Fibroblast of skin of left quadriceps (primary cell): ENCODE results near the gene CDCA8.

Experiments used
- DNase-seq, 2 experiments: peaks; one replicate each; pipeline ENCODE4 v3.0.0-alpha.2; 2013; ENCODE audit warnings: low read depth in 2 of 2

The CDCA8 gene

DNA sequence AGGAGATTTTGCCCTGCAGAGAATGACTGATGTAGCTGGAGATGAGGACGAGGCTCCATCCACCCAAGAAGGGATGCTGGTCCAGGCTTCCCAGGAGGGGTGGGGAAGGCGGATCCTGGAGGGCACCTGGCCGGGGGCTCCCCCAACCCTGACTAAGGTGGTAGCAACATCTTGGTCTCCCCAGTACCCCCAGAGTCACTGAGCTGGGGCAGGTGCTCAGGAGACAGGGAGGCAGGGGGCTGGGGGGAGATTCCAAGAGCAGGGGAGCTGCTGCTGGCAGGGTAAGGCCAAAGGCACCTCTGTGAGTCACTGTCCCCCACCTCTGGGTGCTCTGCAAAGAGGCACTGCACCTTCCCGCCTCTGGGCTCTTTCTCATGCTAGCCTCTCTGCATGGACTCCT is 24.0 kb downstream of the CDCA8 start:
- DNase-seq: no peak

DNA sequence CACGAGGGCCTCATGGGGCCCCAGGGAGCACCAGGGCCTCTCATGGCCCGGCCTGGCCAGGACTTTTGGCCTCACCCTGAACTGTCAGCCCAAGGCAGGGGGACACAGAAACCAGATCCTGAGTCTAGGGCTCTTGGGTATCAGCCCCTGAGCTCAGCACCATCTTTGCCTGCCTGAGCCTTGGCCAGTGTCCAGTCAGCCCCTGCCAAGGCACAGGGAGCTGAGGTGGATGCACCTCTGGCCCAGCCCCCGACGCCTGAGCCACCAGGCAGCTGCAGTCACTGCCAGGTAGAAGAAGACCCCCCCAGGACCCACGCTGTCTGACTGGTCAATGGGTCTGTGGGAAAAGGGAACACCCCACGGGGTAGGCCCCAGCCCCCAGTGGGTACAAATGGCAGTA is 25.3 kb downstream of the CDCA8 start:
- DNase-seq: no peak

DNA sequence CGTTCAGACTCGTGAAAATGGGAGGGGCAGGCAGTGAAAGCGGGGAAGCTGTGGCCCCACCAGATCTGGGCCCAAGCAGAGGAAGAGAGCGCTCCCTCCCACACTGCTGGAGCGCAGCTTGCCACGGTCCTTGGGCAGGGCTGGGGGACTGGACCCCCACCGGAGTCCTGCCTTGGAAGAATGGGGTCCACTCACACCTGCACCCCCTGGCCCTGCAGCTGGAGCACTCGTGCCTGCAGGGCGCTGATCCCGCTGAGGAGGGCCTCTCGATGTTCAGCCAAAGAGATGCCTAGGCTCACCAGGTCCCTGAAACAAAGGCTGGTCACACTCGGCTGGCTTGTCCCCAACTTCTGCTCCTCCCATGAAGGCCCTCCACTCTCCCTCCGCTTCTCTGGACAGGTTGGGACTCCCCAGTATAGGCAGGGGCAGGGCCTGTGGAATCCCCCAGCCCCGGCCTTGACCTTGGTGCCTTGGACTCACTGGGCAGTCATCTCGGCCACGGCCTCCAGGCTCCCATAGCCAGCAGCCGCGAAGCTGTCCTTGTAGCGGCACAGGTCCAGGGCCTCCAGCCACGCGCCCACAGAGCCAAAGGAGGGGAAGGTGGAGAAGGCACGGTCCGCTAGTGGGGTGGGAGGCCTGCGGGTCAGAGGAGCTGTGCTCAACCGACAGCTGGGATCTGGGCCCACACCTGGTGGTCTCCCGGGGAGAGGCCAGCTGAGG is 26.0 kb downstream of the CDCA8 start:
- no peak for DNase-seq

DNA sequence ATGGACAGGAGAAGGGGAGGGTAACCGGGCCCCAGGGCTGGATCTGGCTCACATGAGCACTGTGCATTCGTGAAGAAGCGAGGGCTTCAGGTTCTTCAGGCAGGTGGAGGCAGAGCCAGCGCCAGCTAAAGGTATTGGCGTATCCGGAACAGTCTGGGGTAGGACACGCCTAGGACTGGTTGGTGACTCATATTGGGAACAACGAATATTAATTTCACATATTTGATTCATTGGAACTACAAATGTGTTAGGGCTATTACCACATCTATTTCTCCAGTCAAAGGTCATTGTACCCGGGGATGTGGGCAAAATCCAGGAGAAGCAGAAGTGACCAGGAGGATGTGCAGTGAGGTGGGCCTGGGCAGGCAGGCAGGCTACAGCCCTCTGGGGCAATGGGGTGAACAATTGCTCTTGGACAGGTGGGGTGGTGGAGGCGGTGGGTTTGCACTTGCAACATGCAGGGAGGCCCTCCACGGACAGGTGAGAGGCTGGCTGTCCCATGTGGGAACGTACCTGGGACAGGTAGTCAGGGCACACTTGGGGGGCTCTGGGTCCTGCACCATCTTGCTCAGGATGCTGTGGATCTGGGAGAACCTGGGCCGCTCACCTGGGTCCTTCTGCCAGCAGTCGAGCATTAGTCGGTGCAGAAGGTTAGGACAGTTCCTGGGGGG is 26.7 kb downstream of the CDCA8 start:
- no peak for DNase-seq

DNA sequence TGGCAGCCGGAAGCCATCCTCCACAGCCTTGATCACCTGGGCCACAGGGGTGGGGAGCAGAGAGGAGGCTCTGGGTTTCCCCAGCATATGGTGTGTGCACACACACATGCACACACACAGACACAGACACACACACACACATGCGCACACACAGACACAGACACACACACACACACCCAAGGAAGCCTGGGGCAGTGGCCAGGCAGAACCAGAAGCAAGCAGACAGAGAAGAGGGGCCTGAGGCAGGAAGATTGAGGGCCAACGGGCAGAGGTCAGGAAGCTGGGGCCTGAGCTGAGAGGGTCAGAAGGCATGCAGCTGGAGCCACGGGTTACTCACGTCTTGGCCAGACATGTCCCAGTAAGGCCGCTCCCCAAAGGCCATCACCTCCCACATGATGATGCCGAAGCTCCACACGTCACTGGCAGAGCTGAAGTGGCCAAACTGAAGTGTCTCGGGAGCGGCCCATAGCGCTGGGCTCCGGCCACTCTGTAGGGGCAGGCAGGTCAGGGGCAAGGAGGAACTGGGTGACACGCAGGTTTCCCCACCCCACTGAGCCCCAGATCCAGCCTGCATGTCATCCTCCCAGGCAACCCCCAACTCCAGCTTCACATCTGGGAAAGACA is 27.4 kb downstream of the CDCA8 start:
- no peak for DNase-seq

DNA sequence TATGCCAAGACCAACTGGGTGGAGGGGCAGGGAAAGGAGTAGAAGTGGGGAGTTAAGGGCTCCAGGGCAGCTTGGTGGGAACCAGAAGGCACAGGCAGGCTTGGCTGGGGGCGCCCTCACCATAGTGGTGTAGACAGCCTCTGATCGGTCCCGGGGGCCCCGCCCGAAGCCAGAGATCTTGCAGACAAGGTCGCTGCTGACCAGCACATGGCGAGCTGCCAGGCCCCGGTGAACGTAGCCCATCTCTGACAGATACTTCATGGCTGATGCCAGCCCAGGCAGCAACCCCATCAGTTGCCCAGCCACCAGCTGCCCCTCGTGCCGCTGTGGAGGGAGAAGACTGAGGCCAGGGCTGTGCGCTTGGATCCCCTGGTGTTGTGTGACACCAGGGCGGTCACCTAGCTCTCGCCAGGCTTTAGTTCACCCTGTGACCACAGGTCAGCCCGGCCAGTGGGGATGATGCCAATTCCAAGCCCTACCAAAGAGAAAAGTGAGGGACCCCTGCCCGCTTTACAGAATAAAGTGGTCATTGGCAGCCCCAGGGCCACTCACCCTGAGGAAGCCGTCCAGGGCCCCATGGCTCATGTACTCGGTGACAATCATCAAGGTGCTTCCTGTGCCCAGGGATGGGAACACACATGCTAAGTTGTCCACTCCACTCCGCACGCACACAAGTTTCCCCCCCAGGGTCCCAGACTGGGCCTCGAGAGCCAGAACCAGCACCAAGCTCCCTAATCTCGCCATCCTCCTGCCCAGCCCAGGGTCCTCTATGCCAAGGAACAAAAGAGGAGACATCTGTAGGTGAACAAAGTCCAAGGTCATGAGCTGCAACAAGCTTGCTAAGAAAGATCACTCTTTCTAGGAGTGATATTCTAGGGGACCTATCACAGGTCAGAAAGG is 28.2 kb downstream of the CDCA8 start:
- DNase-seq: no peak

DNA sequence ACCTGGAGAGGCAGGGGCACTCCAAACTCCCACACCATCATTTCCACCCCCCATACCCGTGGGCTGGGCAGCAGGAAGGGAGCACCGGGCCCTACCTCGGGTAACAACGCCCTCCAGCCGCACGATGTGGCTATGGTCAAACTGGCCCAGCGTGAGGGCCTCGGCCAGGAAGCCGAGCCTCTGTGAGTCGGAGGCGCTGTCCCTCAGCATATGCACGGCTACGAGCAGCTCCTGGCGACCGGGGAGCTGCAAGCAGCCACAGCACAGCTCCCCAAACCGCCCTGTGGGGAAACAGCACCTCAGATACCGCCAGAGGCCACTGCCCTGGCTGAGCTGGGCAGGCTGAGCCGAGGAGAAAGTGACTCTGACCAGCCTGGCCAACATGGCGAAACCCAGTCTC is 29.2 kb downstream of the CDCA8 start:
- DNase-seq: no peak

DNA sequence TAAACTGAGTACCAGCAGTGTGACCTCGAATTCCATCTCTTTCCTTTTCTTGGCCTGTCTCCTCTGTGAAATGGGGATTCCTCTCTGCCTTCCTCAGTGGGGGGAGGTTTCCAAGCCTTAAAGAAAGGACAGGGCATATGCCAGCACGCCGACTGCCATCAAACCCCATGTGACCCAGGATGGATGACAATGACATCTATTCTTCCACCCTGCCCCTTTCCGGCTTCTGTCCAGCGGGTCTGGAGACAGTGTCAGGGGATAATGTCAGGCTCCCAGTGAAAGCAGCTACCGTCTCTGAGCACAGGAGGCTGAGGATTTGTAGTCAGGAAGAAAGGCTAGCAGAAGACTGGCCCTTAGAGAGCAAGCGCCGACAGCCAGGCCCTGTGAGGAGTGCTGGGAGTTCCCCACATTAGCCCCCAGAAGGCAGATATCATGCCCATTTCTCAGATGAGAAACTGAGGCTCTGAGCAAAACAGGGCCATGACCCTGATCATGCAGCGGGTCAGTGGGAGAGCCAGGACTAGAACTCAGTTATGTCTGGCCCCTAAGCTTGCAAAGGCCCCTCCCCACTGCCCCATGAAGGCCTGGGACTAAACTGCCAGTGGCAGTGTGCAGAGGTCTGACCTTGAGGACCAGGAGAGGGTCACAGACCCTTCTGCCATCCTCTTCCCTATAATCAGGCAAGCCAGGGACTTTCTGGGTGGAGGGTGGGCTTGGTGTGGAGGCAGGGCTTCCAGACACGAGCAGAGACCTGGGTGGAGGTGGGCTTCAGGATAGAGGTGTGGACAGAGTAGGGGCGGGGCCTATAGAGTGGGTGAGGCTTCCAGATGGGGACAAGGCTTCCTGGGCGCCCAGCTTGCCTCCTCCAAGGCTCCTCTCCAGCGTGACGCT is 30.1 kb downstream of the CDCA8 start:
- no peak for DNase-seq

DNA sequence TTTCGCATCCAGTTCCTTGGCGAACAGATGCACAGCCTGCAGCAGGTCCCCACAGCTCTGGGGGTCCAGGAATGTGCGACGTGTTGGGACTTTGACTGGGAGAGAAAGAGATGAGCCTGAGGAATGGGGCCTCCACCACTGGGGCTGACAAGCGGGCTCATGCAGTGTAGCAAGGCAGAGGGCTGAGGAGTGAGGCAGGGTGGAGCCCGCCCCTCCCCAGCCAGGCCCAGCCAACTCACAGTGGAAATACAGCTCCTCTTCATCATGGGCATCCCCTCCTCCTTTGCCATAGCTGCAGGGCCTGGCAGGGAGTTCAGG is 30.7 kb downstream of the CDCA8 start:
- no peak for DNase-seq

DNA sequence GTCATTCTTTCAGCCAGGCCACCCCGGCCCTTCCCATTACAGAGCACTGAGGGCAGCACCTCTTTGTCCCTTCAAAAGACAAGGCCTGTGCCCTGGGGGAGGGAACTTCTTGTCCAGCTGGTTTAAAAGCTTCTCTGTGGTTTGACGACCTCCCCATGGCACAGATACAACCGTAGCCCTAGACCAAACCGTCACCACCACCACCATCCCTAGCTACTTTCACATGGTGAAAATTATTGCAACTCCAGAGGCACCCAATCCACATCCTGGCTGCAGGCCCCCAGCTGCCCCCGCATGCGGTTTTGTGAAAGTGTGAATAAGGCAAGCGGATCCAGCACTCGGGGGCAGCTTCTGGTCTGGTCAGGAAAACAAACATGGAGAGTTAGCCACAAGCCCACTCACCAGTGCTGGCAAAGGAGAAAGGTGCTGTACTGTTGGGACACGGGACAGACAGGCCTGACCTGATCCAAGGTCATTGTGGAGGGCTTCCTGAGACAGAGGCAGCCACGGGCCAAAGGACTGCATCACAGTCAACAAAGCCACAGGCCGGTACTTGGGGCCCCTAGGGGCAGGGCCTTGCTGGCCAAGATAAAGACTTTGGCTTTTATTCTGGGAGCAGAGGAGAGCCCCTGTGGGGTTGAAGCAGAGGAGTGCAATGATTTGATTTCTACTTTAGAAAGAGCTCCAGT is 31.2 kb downstream of the CDCA8 start:
- no peak for DNase-seq

DNA sequence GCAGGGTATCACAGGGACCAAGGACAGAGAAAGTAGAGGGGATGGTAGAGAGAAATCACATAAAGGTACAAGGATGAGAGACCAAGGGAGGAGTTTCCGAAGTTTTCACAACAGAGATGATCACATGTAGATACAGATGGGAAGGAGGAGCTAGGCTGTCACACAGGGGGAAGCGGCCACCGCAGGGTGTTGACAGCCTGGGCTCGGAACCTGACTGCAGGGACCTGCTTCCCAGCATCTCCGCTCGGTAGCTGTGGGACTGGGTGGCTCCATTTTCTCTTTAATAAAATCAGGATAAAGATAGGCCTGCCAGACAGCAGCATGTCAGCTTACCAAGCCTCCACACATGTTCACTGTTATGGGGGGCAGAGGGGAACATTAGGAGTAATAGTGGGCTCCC is 32.3 kb downstream of the CDCA8 start:
- no peak for DNase-seq

DNA sequence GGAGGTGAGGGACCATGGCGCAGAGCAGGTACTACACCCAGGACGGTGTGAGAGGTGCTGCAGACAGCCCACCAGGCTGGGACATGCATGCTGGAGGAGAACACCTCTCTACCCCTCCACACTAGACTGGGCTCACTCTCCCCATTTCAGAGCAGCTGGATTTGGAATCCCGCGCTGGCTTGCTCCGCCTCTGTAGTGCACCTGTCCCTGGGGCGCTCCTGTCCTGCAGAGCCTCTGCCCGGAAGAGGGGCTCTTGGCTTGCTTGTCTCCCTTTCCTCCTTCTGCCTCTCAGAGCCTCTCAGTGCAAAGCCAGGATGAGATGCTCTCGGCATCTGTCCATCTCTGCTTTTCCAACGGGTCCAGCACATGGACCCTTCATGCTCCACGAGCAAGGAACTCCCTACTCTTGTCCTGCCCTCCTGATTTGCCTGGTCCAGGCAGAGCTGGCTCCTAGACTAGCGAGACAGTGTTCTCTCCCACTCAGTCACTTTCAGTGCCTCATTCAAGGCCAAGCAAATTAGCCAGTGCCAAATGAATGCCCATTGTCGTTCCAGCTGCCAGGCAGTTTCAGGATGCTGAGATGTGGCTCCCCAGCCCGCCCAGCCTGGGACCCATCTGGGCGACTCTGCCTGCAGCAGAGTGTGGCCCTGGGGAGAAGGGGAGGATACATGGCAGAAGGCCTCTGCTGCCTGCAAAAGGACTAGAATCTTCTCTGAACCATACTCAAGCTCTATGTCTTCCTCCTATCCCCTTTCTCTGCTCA is 33.7 kb downstream of the CDCA8 start:
- DNase-seq: no peak

DNA sequence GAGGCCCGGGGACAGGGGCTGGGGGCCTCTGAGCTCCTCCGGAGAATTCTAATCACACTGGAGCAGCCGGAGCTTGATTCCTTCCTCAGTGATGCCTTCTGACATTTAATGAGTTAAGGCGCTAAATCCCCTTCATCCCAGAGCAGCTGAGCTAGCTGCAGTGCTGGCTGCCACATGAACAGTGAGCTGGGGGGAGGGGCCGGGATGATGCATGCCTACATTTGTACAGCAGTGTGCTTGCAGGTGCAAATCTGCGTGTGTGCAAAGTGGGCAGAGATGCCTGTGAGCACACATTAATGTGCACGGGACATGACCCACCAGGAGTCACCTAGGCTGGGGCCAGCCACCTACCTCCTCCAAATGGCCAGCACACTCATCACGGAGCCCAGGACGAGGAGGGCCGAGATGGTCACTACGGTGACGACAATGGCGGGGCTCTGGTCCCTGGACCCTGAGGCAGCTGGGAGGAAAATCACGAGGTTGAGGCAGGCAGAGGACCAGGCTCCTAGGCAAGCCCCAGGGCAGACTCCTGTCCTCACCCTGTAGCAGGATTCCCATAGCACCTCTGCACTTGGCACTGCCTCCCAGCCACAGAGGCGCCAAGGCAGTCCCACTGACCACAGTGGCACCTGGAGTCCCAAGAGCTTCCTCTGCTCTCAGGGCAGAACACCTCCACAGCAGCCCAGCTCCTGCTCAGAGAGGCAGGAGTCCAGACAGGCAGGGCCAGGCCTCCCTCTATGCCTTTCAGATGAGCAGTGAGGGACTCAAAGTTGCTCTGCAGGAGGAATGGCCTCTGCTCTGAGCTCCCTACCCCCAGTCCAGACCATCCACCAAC is 34.7 kb downstream of the CDCA8 start:
- no peak for DNase-seq

DNA sequence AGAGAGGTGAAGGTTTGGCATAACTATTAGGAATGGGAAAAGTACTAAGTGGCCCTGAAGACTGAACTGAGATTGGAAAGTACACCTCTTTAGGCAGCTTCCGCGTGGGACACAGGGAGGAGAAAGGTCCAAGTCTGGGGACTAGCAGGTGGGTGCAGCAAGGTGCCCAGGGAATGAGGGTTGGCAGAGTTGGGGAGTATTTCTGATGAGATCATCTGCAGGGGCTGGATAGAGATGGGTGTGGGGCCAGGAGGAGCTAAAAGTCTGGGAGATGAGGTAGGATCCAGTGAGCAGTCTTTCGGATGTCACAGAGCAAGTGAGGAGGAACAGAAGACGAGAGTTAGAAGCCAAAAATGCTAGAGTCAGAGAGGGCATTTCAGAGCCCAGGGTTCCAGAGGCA is 36.1 kb downstream of the CDCA8 start:
- DNase-seq: no peak

DNA sequence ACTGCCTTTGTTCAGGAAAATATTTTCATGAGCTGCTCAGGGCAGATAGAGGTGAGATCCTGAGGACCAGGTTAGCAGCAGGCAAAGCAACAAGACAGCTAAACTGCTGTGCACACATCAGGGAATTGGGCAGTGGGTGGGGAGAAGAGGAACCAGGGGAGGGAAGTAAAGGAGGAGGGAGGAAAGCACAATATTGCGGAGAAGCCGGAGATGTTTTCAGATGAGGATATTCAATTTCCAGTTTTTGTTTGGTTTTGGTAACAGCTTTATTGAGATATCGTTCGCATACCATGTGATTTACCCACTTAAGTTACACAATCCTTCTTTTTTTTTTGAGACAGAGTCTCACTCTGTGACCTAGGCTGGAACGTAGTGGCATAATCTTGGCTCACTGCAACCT is 38.1 kb downstream of the CDCA8 start:
- DNase-seq: no peak

DNA sequence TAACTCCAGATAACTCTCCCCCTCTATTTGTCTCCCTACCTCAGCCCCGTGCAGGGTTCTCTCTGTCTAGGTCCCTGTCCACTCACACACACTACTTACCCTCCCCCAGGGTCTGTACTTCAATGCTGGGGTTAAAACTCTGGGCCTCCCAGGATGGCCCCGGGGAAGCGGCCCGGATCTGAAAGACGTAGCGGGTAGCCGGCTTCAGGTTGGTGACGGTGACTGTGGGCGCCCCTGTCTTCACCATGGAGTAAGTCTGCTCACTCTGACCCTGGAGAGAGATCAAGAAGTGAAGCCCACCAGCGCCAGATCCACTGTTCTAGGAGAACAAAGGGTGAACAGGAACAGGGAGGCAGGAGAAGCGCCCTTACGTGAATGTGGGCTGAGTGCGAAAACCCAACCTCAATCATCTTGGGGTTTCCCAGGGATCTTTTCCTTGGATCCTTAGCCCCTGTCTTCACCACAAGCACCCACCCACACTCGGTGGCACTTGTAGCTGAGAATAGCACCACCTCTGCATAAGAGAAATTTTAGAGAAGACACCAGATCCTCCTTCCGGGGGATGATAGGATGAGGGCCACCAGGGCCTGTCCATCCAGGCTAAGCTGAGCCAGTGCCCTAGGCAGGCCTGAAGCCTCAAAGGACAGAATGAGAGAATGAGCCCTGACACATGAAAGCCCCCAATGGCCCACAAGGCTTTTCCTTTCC is 39.1 kb downstream of the CDCA8 start:
- DNase-seq: no peak

DNA sequence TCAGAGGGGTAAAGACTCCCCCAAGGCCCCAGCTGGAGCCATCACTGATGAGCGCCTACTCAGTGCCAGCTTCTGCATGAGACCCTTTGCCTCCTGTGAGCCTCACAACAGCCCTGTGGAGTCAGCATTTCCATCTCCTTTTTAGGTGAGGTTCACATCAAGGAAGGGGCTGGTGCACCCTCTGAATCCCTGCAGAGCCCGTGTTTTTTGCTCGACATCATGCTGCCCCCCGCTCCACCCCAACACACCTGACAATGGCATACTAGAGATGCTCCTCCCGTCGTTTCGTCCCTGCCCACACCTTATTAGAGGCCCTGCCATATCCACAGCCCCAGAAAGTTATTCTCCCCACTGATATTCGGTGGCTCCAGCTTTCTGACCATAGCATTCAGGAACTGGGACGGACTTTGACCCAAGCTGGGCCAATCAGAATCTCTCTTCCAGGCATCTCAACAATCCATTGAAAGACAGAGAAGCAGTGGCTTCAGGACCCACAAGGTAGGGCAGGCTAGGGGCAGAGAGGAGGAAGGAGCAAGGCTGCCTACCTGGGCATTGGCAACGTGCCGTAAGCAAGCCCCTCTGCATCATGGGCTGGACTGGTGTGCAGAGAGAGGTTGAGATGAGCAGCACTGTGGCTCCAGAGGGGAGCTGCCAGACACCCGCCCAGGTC is 39.9 kb downstream of the CDCA8 start:
- DNase-seq: no peak
